Neural progenitor cell (in vitro differentiated cells): Measurements from ENCODE around the gene FARP1.

Experiments
- EZH2 ChIP-seq: fragments of 200-600 bp; sonication (generic); IDR thresholded peaks from 2 replicates; pipeline ENCODE4 v1.6.1; 2017; ENCODE audit warnings: antibody characterized with exemption, mild to moderate bottlenecking, moderate library complexity
- EZH2phosphoT487 ChIP-seq: fragments of 200-600 bp; sonication (generic); IDR thresholded peaks from 2 replicates; pipeline ENCODE4 v1.6.1; 2017; ENCODE audit warnings: antibody characterized with exemption
- TF ChIP-seq, protein P1 (sequence below): fragments of 200-600 bp; sonication (generic); IDR thresholded peaks from 2 replicates; pipeline ENCODE4 v1.5.1; 2017; ENCODE audit warnings: antibody characterized with exemption, mild to moderate bottlenecking

DNA sequence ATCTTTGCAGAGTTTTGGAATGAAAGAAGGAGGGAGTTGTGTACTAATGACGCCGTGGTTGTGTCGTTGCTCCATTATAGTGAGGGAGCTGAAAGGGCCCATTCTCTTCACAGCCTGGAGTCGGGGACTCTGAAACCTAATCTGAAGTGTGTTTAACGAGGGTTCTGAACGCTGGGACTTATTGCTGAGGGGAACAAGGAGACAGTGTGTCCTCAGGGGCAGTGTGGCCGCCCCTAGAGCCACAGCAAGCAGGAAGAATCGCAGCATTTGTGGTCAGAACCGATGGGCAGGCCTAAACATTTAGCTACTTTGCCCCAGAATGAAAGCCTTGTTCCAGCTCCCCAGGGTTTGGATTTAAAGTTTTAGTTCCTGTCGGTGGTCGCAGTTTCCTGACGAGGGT is 190.6 kb downstream of the FARP1 start:
- TF ChIP-seq, protein P1, sequence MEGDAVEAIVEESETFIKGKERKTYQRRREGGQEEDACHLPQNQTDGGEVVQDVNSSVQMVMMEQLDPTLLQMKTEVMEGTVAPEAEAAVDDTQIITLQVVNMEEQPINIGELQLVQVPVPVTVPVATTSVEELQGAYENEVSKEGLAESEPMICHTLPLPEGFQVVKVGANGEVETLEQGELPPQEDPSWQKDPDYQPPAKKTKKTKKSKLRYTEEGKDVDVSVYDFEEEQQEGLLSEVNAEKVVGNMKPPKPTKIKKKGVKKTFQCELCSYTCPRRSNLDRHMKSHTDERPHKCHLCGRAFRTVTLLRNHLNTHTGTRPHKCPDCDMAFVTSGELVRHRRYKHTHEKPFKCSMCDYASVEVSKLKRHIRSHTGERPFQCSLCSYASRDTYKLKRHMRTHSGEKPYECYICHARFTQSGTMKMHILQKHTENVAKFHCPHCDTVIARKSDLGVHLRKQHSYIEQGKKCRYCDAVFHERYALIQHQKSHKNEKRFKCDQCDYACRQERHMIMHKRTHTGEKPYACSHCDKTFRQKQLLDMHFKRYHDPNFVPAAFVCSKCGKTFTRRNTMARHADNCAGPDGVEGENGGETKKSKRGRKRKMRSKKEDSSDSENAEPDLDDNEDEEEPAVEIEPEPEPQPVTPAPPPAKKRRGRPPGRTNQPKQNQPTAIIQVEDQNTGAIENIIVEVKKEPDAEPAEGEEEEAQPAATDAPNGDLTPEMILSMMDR = no peak
- TF ChIP-seq EZH2phosphoT487 (no peak), EZH2 (no peak)
